Parathyroid adenoma (tissue), 2 donors: ENCODE measurements around the gene IER5.

Experiments used
- H2AFZ ChIP-seq: fragments of 300-600 bp; sonication (generic); one replicate; pipeline ENCODE4 v1.7.0; 2017; ENCODE audit warnings: antibody characterized with exemption, mild to moderate bottlenecking
- H3K27ac ChIP-seq: fragments of 300-600 bp; sonication (generic); one replicate; pipeline ENCODE4 v1.7.0; 2017
- H3K27me3 ChIP-seq: fragments of 300-600 bp; sonication (generic); one replicate; pipeline ENCODE4 v1.7.0; 2017; ENCODE audit warnings: low read length; ENCODE audit not compliant: control insufficient read depth, insufficient read depth
- H3K36me3 ChIP-seq: fragments of 300-600 bp; sonication (generic); one replicate; pipeline ENCODE4 v1.7.0; 2017; ENCODE audit warnings: low read length; ENCODE audit not compliant: control insufficient read depth, insufficient read depth
- H3K4me1 ChIP-seq: fragments of 300-600 bp; sonication (generic); one replicate; pipeline ENCODE4 v1.7.0; 2017; ENCODE audit warnings: control low read depth
- H3K4me2 ChIP-seq: fragments of 300-600 bp; sonication (generic); one replicate; pipeline ENCODE4 v1.7.0; 2017; ENCODE audit warnings: low read length
- H3K4me3 ChIP-seq: fragments of 300-600 bp; sonication (generic); one replicate; pipeline ENCODE4 v1.7.0; 2017; ENCODE audit warnings: low read depth, low read length
- H3K79me2 ChIP-seq: fragments of 300-600 bp; sonication (generic); one replicate; pipeline ENCODE4 v1.7.0; 2017; ENCODE audit warnings: control low read depth
- H3K9ac ChIP-seq: fragments of 300-600 bp; sonication (generic); one replicate; pipeline ENCODE4 v1.7.0; 2017; ENCODE audit warnings: mild to moderate bottlenecking
- H3K9me3 ChIP-seq: fragments of 300-600 bp; sonication (generic); one replicate; pipeline ENCODE4 v1.7.0; 2017; ENCODE audit warnings: low read length; ENCODE audit not compliant: control insufficient read depth
- CTCF ChIP-seq: fragments of 300-600 bp; sonication (generic); IDR thresholded peaks from one replicate; pipeline ENCODE4 v1.7.0; 2017; ENCODE audit warnings: antibody characterized with exemption, mild to moderate bottlenecking
- donor health status: primary hyperparathyroidism.

IER5 gene

GRCh38 chr1:181137217-181137743 is 48.8 kb downstream of the IER5 start:
- peaks cover 12% of the 10 kb centered on the region for H3K4me1 ChIP-seq
- no peak overlapping the region for H3K9ac ChIP-seq
- H3K27me3 ChIP-seq = no peaks in the 10 kb centered on the region
- H3K36me3 ChIP-seq = no peaks in the 10 kb centered on the region
- TF ChIP-seq CTCF = no peak
- H3K4me3 ChIP-seq = no peak overlapping the region
- no peaks in the 10 kb centered on the region for H3K9me3 ChIP-seq
- no peak overlapping the region for H2AFZ ChIP-seq
- no peak overlapping the region for H3K4me2 ChIP-seq
- H3K27ac ChIP-seq = no peak overlapping the region
- no peaks in the 10 kb centered on the region for H3K79me2 ChIP-seq

- no peak overlapping the region for H3K27ac ChIP-seq
- no peak for TF ChIP-seq CTCF
- H3K36me3 ChIP-seq = no peaks in the 10 kb centered on the region
- H3K9ac ChIP-seq = no peak overlapping the region
- H3K4me3 ChIP-seq = no peak overlapping the region
- peaks cover 15% of the 10 kb centered on the region for H3K4me1 ChIP-seq
- no peaks in the 10 kb centered on the region for H3K9me3 ChIP-seq
- H3K4me2 ChIP-seq = no peak overlapping the region
- no peaks in the 10 kb centered on the region for H3K79me2 ChIP-seq
- H2AFZ ChIP-seq = no peak overlapping the region
- H3K27me3 ChIP-seq = no peaks in the 10 kb centered on the region
Measured at GRCh38 chr1:181139631-181140061, 51.1 kb downstream of the IER5 start.

GRCh38 chr1:181140398-181140797 is 51.9 kb downstream of the IER5 start:
- Histone ChIP-seq H3K4me1 (peaks cover 8% of the 10 kb centered on the region), H3K9me3 (no peaks in the 10 kb centered on the region), H3K79me2 (no peaks in the 10 kb centered on the region), H3K4me3 (no peak overlapping the region), H3K36me3 (no peaks in the 10 kb centered on the region), H3K4me2 (no peak overlapping the region), H3K27me3 (no peaks in the 10 kb centered on the region), H3K27ac (no peak overlapping the region), H2AFZ (no peak overlapping the region), H3K9ac (no peak overlapping the region)
- no peak for TF ChIP-seq CTCF

GRCh38 chr1:181140891-181141290 is 52.4 kb downstream of the IER5 start:
- Histone ChIP-seq H3K9ac (no peak overlapping the region), H3K4me2 (no peak overlapping the region), H3K4me1 (peaks cover 5% of the 10 kb centered on the region), H3K9me3 (no peaks in the 10 kb centered on the region), H3K79me2 (no peaks in the 10 kb centered on the region), H2AFZ (no peak overlapping the region), H3K27me3 (no peaks in the 10 kb centered on the region), H3K27ac (no peak overlapping the region), H3K4me3 (no peak overlapping the region), H3K36me3 (no peaks in the 10 kb centered on the region)
- no peak for TF ChIP-seq CTCF

- Histone ChIP-seq H3K9me3 (no peaks in the 10 kb centered on the region), H3K4me2 (no peak overlapping the region), H2AFZ (no peak overlapping the region), H3K27ac (no peak overlapping the region), H3K9ac (no peak overlapping the region), H3K79me2 (no peaks in the 10 kb centered on the region), H3K36me3 (no peaks in the 10 kb centered on the region), H3K27me3 (no peaks in the 10 kb centered on the region), H3K4me3 (no peak overlapping the region), H3K4me1 (peaks cover 4% of the 10 kb centered on the region)
- TF ChIP-seq CTCF = no peak
Measured at GRCh38 chr1:181141431-181141910, 53.0 kb downstream of the IER5 start.
